ENCODE results near the gene DNAH3.

DNAH3 gene

GRCh38 chr16:20902426-20902825, 248.2 kb downstream of the DNAH3 start:
- TF ChIP-seq CTCF (IDR thresholded peaks at IDR 0.05; ENCODE audit: insufficient read depth, low read length, missing control alignments) = no peak
- CTCF ChIA-PET = interaction anchor here (3.3 kb wide), 1 partner anchor 52 kb away, joined by 17 read pairs; no protein-coding TSS in a partner anchor
- H3K4me3 ChIP-seq (ENCODE audit: low read depth, low read length) = no peak overlapping the region
- POLR2A ChIA-PET = interaction anchor here (0.8 kb wide), 1 partner anchor 9 kb away, joined by 6 read pairs; no protein-coding TSS in a partner anchor
- no peak for DNase-seq (ENCODE audit: low read depth, low spot score)

- POLR2A ChIA-PET = interaction anchor here (1.0 to 1.1 kb wide), 3 partner anchors 11 to 181 kb away, joined by 4 to 5 read pairs (median 5); no protein-coding TSS in a partner anchor
- DNase-seq (ENCODE audit: low read depth, low spot score) = no peak
- TF ChIP-seq CTCF (IDR thresholded peaks at IDR 0.05; ENCODE audit: insufficient read depth, low read length, missing control alignments) = no peak
Measured at GRCh38 chr16:20901436-20902112, 249.1 kb downstream of the DNAH3 start.

GRCh38 chr16:20901068-20901435, 249.6 kb downstream of the DNAH3 start:
- H3K4me3 ChIP-seq (ENCODE audit: low read depth, low read length) = peak overlapping the region; percentile 94
- ChIA-PET CTCF (interaction anchor here (3.0 kb wide), 1 partner anchor 50 kb away, joined by 14 read pairs; no protein-coding TSS in a partner anchor), POLR2A (interaction anchor here (0.9 to 2.6 kb wide), 8 partner anchors 10 to 199 kb away, joined by 3 to 12 read pairs (median 5); partner anchors contain the start of genes ERI2 and REXO5)
- DNase-seq (ENCODE audit: low read depth, low spot score) = no peak
- no peak for TF ChIP-seq CTCF (IDR thresholded peaks at IDR 0.05; ENCODE audit: insufficient read depth, low read length, missing control alignments)

More at GRCh38 chr16:20901436-20902112, 249.1 kb downstream of the DNAH3 start:
- H3K4me3 ChIP-seq (ENCODE audit: low read depth, low read length) = peak overlapping the region; percentile 94
- CTCF ChIA-PET = interaction anchor here (3.0 to 3.3 kb wide), 2 partner anchors 51 kb away, joined by 14 to 17 read pairs; no protein-coding TSS in a partner anchor

- TF ChIP-seq CTCF (IDR thresholded peaks at IDR 0.05; ENCODE audit: insufficient read depth, low read length, missing control alignments) = no peak
- peak within 1 kb of the TSS; percentile 94 for H3K4me3 ChIP-seq (ENCODE audit: low read depth, low read length)
- POLR2A ChIA-PET = interaction anchor here (0.6 to 2.6 kb wide), 13 partner anchors 10 to 200 kb away, joined by 3 to 12 read pairs (median 5); partner anchors contain the start of genes ERI2 and REXO5
- peak; percentile 97 for DNase-seq (ENCODE audit: low read depth, low spot score)
- CTCF ChIA-PET = interaction anchor here (3.0 kb wide), 1 partner anchor 49 kb away, joined by 14 read pairs; no protein-coding TSS in a partner anchor
Measured at GRCh38 chr16:20900299-20901067, 250.2 kb downstream of the DNAH3 start, which contains the start of the genes DCUN1D3 and LYRM1. TSS of gene DCUN1D3 (minus strand) at chr16:20900358. CDS start at chr16:20862538, 37,820 bp downstream. TSS of gene LYRM1 (plus strand) at chr16:20900771. CDS start at chr16:20915556, 14,785 bp downstream.

GRCh38 chr16:20899477-20900298, 251.0 kb downstream of the DNAH3 start:
- ChIA-PET POLR2A (interaction anchor here (0.6 to 2.6 kb wide), 12 partner anchors 10 to 201 kb away, joined by 3 to 12 read pairs (median 4); partner anchors contain the start of genes ERI2 and REXO5), CTCF (interaction anchor here (1.3 to 3.0 kb wide), 3 partner anchors 49 to 401 kb away, joined by 3 to 14 read pairs (median 3); no protein-coding TSS in a partner anchor)
- TF ChIP-seq CTCF (IDR thresholded peaks at IDR 0.05; ENCODE audit: insufficient read depth, low read length, missing control alignments) = no peak
- DNase-seq (ENCODE audit: low read depth, low spot score) = no peak
- H3K4me3 ChIP-seq (ENCODE audit: low read depth, low read length) = peak overlapping the region; percentile 94
